Measurements from ENCODE around the gene LRRC39.

Gene LRRC39

GRCh38 chr1:100141192-100141591, 36.9 kb downstream of the LRRC39 start:
- Histone ChIP-seq H2AFZ (ENCODE audit: low read length) (no peak overlapping the region), H2AK5ac (ENCODE audit: low read depth, low read length) (no peak overlapping the region), H3K4me3 (ENCODE audit: low read length in 2 of 2) (no peak overlapping the region), H3K36me3 (replicated peaks in 1 of 2; ENCODE audit: control insufficient read depth in 2 of 2, insufficient read depth in 2 of 2, low read length in 2 of 2) (peaks cover 21 to 100% of the 10 kb centered on the region in 2 donors), H3K4ac (ENCODE audit: low read length) (no peak overlapping the region), H3K79me1 (ENCODE audit: low read depth, low read length) (no peaks in the 10 kb centered on the region), H3K27me3 (ENCODE audit: control insufficient read depth in 3 of 3, insufficient read depth in 3 of 3, low read depth in 1 of 3, low read length in 3 of 3) (no peaks in the 10 kb centered on the region), H2BK120ac (ENCODE audit: low read depth, low read length) (no peak overlapping the region), H3K4me2 (ENCODE audit: insufficient read depth, low read length, poor library complexity, severe bottlenecking) (no peak overlapping the region), H3K9ac (ENCODE audit: low read depth, low read length, poor library complexity) (no peak overlapping the region), H4K8ac (ENCODE audit: low read depth, low read length) (no peak overlapping the region), H3K9me3 (replicated peaks in 1 of 2; ENCODE audit: control insufficient read depth in 2 of 2, insufficient read depth in 1 of 2, low read depth in 1 of 2, low read length in 2 of 2) (no peaks in the 10 kb centered on the region), H3K27ac (replicated peaks; ENCODE audit: low read length) (no peak overlapping the region), H4K91ac (ENCODE audit: low read depth, low read length, poor library complexity) (no peak overlapping the region), H2BK5ac (ENCODE audit: low read length) (no peak overlapping the region), H3K4me1 (ENCODE audit: control insufficient read depth in 2 of 2, insufficient read depth in 1 of 2, low read depth in 1 of 2, low read length in 2 of 2) (no peaks in the 10 kb centered on the region), H2BK12ac (ENCODE audit: low read length) (no peak overlapping the region), H3K23ac (ENCODE audit: low read depth, low read length, poor library complexity) (no peak overlapping the region), H3K14ac (ENCODE audit: low read length) (no peak overlapping the region), H2BK15ac (ENCODE audit: low read length) (no peak overlapping the region), H3K18ac (ENCODE audit: low read length) (no peak overlapping the region)
- no peak for DNase-seq (ENCODE audit: low spot score)
- WGBS, 2 donors (ENCODE audit: extremely low coverage in 2 of 2, insufficient read length in 2 of 2, insufficient replicate concordance in 1 of 2): no CpG with 5 or more reads among the region's 4 CpGs

- Histone ChIP-seq H4K8ac (ENCODE audit: low read depth, low read length) (no peak overlapping the region), H2BK12ac (ENCODE audit: low read length) (no peak overlapping the region), H3K36me3 (replicated peaks in 1 of 2; ENCODE audit: control insufficient read depth in 2 of 2, insufficient read depth in 2 of 2, low read length in 2 of 2) (peaks cover 9 to 76% of the 10 kb centered on the region in 2 donors), H3K4ac (ENCODE audit: low read length) (no peak overlapping the region), H3K23ac (ENCODE audit: low read depth, low read length, poor library complexity) (no peak overlapping the region), H3K4me3 (ENCODE audit: low read length in 2 of 2) (no peak overlapping the region), H2AK5ac (ENCODE audit: low read depth, low read length) (no peak overlapping the region), H3K9me3 (replicated peaks in 1 of 2; ENCODE audit: control insufficient read depth in 2 of 2, insufficient read depth in 1 of 2, low read depth in 1 of 2, low read length in 2 of 2) (no peaks in the 10 kb centered on the region), H3K27ac (replicated peaks; ENCODE audit: low read length) (no peak overlapping the region), H3K27me3 (ENCODE audit: control insufficient read depth in 3 of 3, insufficient read depth in 3 of 3, low read depth in 1 of 3, low read length in 3 of 3) (no peaks in the 10 kb centered on the region), H3K79me1 (ENCODE audit: low read depth, low read length) (peaks cover 1% of the 10 kb centered on the region), H3K4me1 (ENCODE audit: control insufficient read depth in 2 of 2, insufficient read depth in 1 of 2, low read depth in 1 of 2, low read length in 2 of 2) (peaks cover 0 to 1% of the 10 kb centered on the region in 2 donors), H4K91ac (ENCODE audit: low read depth, low read length, poor library complexity) (no peak overlapping the region), H3K4me2 (ENCODE audit: insufficient read depth, low read length, poor library complexity, severe bottlenecking) (no peak overlapping the region), H3K18ac (ENCODE audit: low read length) (no peak overlapping the region), H2BK5ac (ENCODE audit: low read length) (no peak overlapping the region), H3K9ac (ENCODE audit: low read depth, low read length, poor library complexity) (no peak overlapping the region), H3K14ac (ENCODE audit: low read length) (no peak overlapping the region), H2AFZ (ENCODE audit: low read length) (no peak overlapping the region), H2BK120ac (ENCODE audit: low read depth, low read length) (no peak overlapping the region), H2BK15ac (ENCODE audit: low read length) (no peak overlapping the region)
- DNase-seq (ENCODE audit: low spot score): no peak
- WGBS, 2 donors (ENCODE audit: extremely low coverage in 2 of 2, insufficient read length in 2 of 2, insufficient replicate concordance in 1 of 2): no CpG with 5 or more reads among the region's 2 CpGs
These were observed 40.5 kb downstream of the LRRC39 start for GRCh38 chr1:100137602-100138001.

GRCh38 chr1:100134872-100135271, 43.2 kb downstream of the LRRC39 start:
- DNase-seq (ENCODE audit: low spot score): no peak
- no CpG with 5 or more reads among the region's 3 CpGs for WGBS, 2 donors (ENCODE audit: extremely low coverage in 2 of 2, insufficient read length in 2 of 2, insufficient replicate concordance in 1 of 2)

GRCh38 chr1:100132566-100133477, 45.2 kb downstream of the LRRC39 start, which contains the start of the genes SASS6 and TRMT13:
Gene SASS6, minus strand, starts transcription at chr1:100132930. Its CDS starts 116 bp downstream, at chr1:100132814.
Gene TRMT13, plus strand, starts transcription at chr1:100133163. Its CDS starts 6 bp downstream, at chr1:100133169.
- Histone ChIP-seq H2BK15ac (ENCODE audit: low read length) (peak within 1 kb of the TSS; percentile 92), H2AK5ac (ENCODE audit: low read depth, low read length) (no peak within 1 kb of the TSS), H3K4me2 (ENCODE audit: insufficient read depth, low read length, poor library complexity, severe bottlenecking) (peak within 1 kb of the TSS; percentile 89), H3K4me3 (ENCODE audit: low read length in 2 of 2) (peak within 1 kb of the TSS; percentile 96 to 98), H4K91ac (ENCODE audit: low read depth, low read length, poor library complexity) (no peak within 1 kb of the TSS), H3K79me1 (ENCODE audit: low read depth, low read length) (peaks cover 6% of the 10 kb centered on the region), H3K14ac (ENCODE audit: low read length) (peak within 1 kb of the TSS; percentile 89), H4K8ac (ENCODE audit: low read depth, low read length) (no peak within 1 kb of the TSS), H2BK12ac (ENCODE audit: low read length) (no peak within 1 kb of the TSS), H3K23ac (ENCODE audit: low read depth, low read length, poor library complexity) (peak within 1 kb of the TSS; percentile 96), H3K9ac (ENCODE audit: low read depth, low read length, poor library complexity) (peak within 1 kb of the TSS; percentile 96), H3K36me3 (replicated peaks in 1 of 2; ENCODE audit: control insufficient read depth in 2 of 2, insufficient read depth in 2 of 2, low read length in 2 of 2) (peaks cover 0 to 28% of the 10 kb centered on the region in 2 donors), H3K27me3 (ENCODE audit: control insufficient read depth in 3 of 3, insufficient read depth in 3 of 3, low read depth in 1 of 3, low read length in 3 of 3) (no peaks in the 10 kb centered on the region), H3K18ac (ENCODE audit: low read length) (peak within 1 kb of the TSS; percentile 97), H3K4ac (ENCODE audit: low read length) (peak within 1 kb of the TSS; percentile 95), H2BK5ac (ENCODE audit: low read length) (peak within 1 kb of the TSS; percentile 90), H3K4me1 (ENCODE audit: control insufficient read depth in 2 of 2, insufficient read depth in 1 of 2, low read depth in 1 of 2, low read length in 2 of 2) (peaks cover 2 to 4% of the 10 kb centered on the region in 2 donors), H2AFZ (ENCODE audit: low read length) (peak within 1 kb of the TSS; percentile 99), H2BK120ac (ENCODE audit: low read depth, low read length) (no peak within 1 kb of the TSS), H3K27ac (replicated peaks; ENCODE audit: low read length) (peak within 1 kb of the TSS; percentile 78), H3K9me3 (replicated peaks in 1 of 2; ENCODE audit: control insufficient read depth in 2 of 2, insufficient read depth in 1 of 2, low read depth in 1 of 2, low read length in 2 of 2) (no peaks in the 10 kb centered on the region)
- peak; percentile 93 for DNase-seq (ENCODE audit: low spot score)
- WGBS, 2 donors (ENCODE audit: extremely low coverage in 2 of 2, insufficient read length in 2 of 2, insufficient replicate concordance in 1 of 2): no CpG with 5 or more reads among the region's 57 CpGs

More at GRCh38 chr1:100134872-100135271, 43.2 kb downstream of the LRRC39 start:
- H3K9me3 ChIP-seq (replicated peaks in 1 of 2; ENCODE audit: control insufficient read depth in 2 of 2, insufficient read depth in 1 of 2, low read depth in 1 of 2, low read length in 2 of 2): no peaks in the 10 kb centered on the region
- no peak overlapping the region for H3K27ac ChIP-seq (replicated peaks; ENCODE audit: low read length)
- no peak overlapping the region for H3K23ac ChIP-seq (ENCODE audit: low read depth, low read length, poor library complexity)
- H3K36me3 ChIP-seq (replicated peaks in 1 of 2; ENCODE audit: control insufficient read depth in 2 of 2, insufficient read depth in 2 of 2, low read length in 2 of 2): peaks cover 4 to 48% of the 10 kb centered on the region in 2 donors
- no peak overlapping the region for H3K4me3 ChIP-seq (ENCODE audit: low read length in 2 of 2)
- H3K79me1 ChIP-seq (ENCODE audit: low read depth, low read length): peaks cover 4% of the 10 kb centered on the region
- H2BK120ac ChIP-seq (ENCODE audit: low read depth, low read length): no peak overlapping the region
- no peak overlapping the region for H3K18ac ChIP-seq (ENCODE audit: low read length)
- H3K9ac ChIP-seq (ENCODE audit: low read depth, low read length, poor library complexity): no peak overlapping the region
- H3K4me1 ChIP-seq (ENCODE audit: control insufficient read depth in 2 of 2, insufficient read depth in 1 of 2, low read depth in 1 of 2, low read length in 2 of 2): peaks cover 2 to 4% of the 10 kb centered on the region in 2 donors
- H3K14ac ChIP-seq (ENCODE audit: low read length): no peak overlapping the region
- H2BK5ac ChIP-seq (ENCODE audit: low read length): no peak overlapping the region
- no peak overlapping the region for H2BK15ac ChIP-seq (ENCODE audit: low read length)
- no peaks in the 10 kb centered on the region for H3K27me3 ChIP-seq (ENCODE audit: control insufficient read depth in 3 of 3, insufficient read depth in 3 of 3, low read depth in 1 of 3, low read length in 3 of 3)
- H2BK12ac ChIP-seq (ENCODE audit: low read length): no peak overlapping the region
- H3K4ac ChIP-seq (ENCODE audit: low read length): no peak overlapping the region
- no peak overlapping the region for H2AK5ac ChIP-seq (ENCODE audit: low read depth, low read length)
- no peak overlapping the region for H4K91ac ChIP-seq (ENCODE audit: low read depth, low read length, poor library complexity)
- H2AFZ ChIP-seq (ENCODE audit: low read length): no peak overlapping the region
- no peak overlapping the region for H4K8ac ChIP-seq (ENCODE audit: low read depth, low read length)
- no peak overlapping the region for H3K4me2 ChIP-seq (ENCODE audit: insufficient read depth, low read length, poor library complexity, severe bottlenecking)
